H9 (cell line): ENCODE measurements around the gene GAL3ST1. TPM values are rescaled to one million over a fixed set of nuclear protein-coding genes. Genes with fewer than 3 reads are reported as not detected.

Experiments used
- DNase-seq: peaks from one replicate; pipeline ENCODE4 v3.0.0-alpha.2; 2017
- H2AFZ ChIP-seq: one replicate; pipeline ENCODE4 v1.6.1; 2013; ENCODE audit warnings: mild to moderate bottlenecking, low read length, control low read depth, moderate library complexity
- H2AK5ac ChIP-seq: 2 replicates; pipeline ENCODE4 v1.6.1; 2013; ENCODE audit warnings: low read length, control low read depth, mixed read lengths; ENCODE audit not compliant: insufficient read length
- H2BK120ac ChIP-seq: one replicate; pipeline ENCODE4 v1.6.1; 2013; ENCODE audit warnings: low read depth, mild to moderate bottlenecking, low read length, control low read depth, inconsistent platforms; ENCODE audit not compliant: poor library complexity, severe bottlenecking
- H2BK12ac ChIP-seq: 2 replicates; pipeline ENCODE4 v1.6.1; 2013; ENCODE audit warnings: low read length, control low read depth, mixed read lengths, low read depth; ENCODE audit not compliant: insufficient read length
- H2BK15ac ChIP-seq: 2 replicates; pipeline ENCODE4 v1.6.1; 2013; ENCODE audit warnings: low read depth, low read length, control low read depth
- H2BK20ac ChIP-seq: one replicate; pipeline ENCODE4 v1.6.1; 2013; ENCODE audit warnings: low read depth, mild to moderate bottlenecking, low read length, control low read depth, inconsistent platforms; ENCODE audit not compliant: poor library complexity, severe bottlenecking
- H2BK5ac ChIP-seq: 2 replicates; pipeline ENCODE4 v1.6.1; 2013; ENCODE audit warnings: low read length, control low read depth, mixed read lengths; ENCODE audit not compliant: insufficient read length
- H3K14ac ChIP-seq: 2 replicates; pipeline ENCODE4 v1.6.1; 2013; ENCODE audit warnings: low read length, control low read depth; ENCODE audit not compliant: insufficient read depth
- H3K18ac ChIP-seq: 2 replicates; pipeline ENCODE4 v1.6.1; 2013; ENCODE audit warnings: low read depth, mild to moderate bottlenecking, mixed read lengths, low read length, control low read depth; ENCODE audit not compliant: insufficient read length
- H3K23ac ChIP-seq: 2 replicates; pipeline ENCODE4 v1.6.1; 2013; ENCODE audit warnings: low read length, control low read depth, mixed read lengths, low read depth; ENCODE audit not compliant: insufficient read length
- H3K23me2 ChIP-seq: 2 replicates; pipeline ENCODE4 v1.6.1; 2013; ENCODE audit warnings: low read depth, mild to moderate bottlenecking, mixed read lengths, low read length, control low read depth; ENCODE audit not compliant: insufficient read length, poor library complexity, severe bottlenecking
- H3K27ac ChIP-seq: 2 replicates; pipeline ENCODE4 v1.5.1; 2013; ENCODE audit warnings: low read length, control low read depth, mixed read lengths, low read depth; ENCODE audit not compliant: insufficient read length
- H3K27me3 ChIP-seq: 2 replicates; pipeline ENCODE4 v1.6.1; 2013; ENCODE audit warnings: low read length, control low read depth, inconsistent platforms; ENCODE audit not compliant: insufficient read depth
- H3K4ac ChIP-seq: 2 replicates; pipeline ENCODE4 v1.6.1; 2013; ENCODE audit warnings: low read depth, mild to moderate bottlenecking, control low read depth, inconsistent platforms, low read length, moderate library complexity
- H3K4me1 ChIP-seq: 2 replicates; pipeline ENCODE4 v1.6.1; 2013; ENCODE audit warnings: low read length, control low read depth, inconsistent platforms; ENCODE audit not compliant: insufficient read depth
- H3K4me2 ChIP-seq: 2 replicates; pipeline ENCODE4 v1.6.1; 2013; ENCODE audit warnings: low read length, control low read depth, mixed read lengths; ENCODE audit not compliant: insufficient read length, insufficient read depth
- H3K56ac ChIP-seq: 2 replicates; pipeline ENCODE4 v1.6.1; 2013; ENCODE audit warnings: low read depth, mild to moderate bottlenecking, mixed read lengths, low read length, control low read depth; ENCODE audit not compliant: insufficient read length
- H3K79me1 ChIP-seq: 2 replicates; pipeline ENCODE4 v1.6.1; 2013; ENCODE audit warnings: low read depth, mild to moderate bottlenecking, moderate library complexity, low read length, control low read depth, inconsistent platforms; ENCODE audit not compliant: insufficient read depth, poor library complexity, severe bottlenecking
- H3K79me2 ChIP-seq: 2 replicates; pipeline ENCODE4 v1.6.1; 2013; ENCODE audit warnings: low read length, control low read depth, inconsistent platforms; ENCODE audit not compliant: insufficient read depth
- H3K9ac ChIP-seq: 2 replicates; pipeline ENCODE4 v1.6.1; 2013; ENCODE audit warnings: low read length, control low read depth, mixed read lengths; ENCODE audit not compliant: insufficient read length; ENCODE audit errors: extremely low read depth
- H3K9me3 ChIP-seq: one replicate; pipeline ENCODE4 v1.6.1; 2013; ENCODE audit warnings: low read depth, low read length, inconsistent platforms; ENCODE audit not compliant: control insufficient read depth
- H3T11ph ChIP-seq: one replicate; pipeline ENCODE4 v1.6.1; 2013; ENCODE audit warnings: mild to moderate bottlenecking, low read length, control low read depth, inconsistent platforms
- H4K20me1 ChIP-seq: one replicate; pipeline ENCODE4 v1.6.1; 2013; ENCODE audit not compliant: control insufficient read depth, insufficient read length, insufficient read depth
- H4K5ac ChIP-seq: 2 replicates; pipeline ENCODE4 v1.6.1; 2013; ENCODE audit warnings: low read depth, mild to moderate bottlenecking, mixed read lengths, low read length, control low read depth; ENCODE audit not compliant: insufficient read length
- H4K8ac ChIP-seq: replicated peaks from 2 replicates; pipeline ENCODE4 v1.6.1; 2013; ENCODE audit warnings: low read length, control low read depth, mixed read lengths, low read depth; ENCODE audit not compliant: insufficient read length
- H4K91ac ChIP-seq: 2 replicates; pipeline ENCODE4 v1.6.1; 2013; ENCODE audit warnings: low read depth, mild to moderate bottlenecking, moderate library complexity, mixed read lengths, low read length, control low read depth; ENCODE audit not compliant: insufficient read length
- H3K27ac Mint-ChIP-seq, 3 experiments: 2 replicates in 2 of 3; 3 replicates in 1 of 3; pipeline ENCODE4 v1.8.0; 2020 to 2021; ENCODE audit warnings: mixed read lengths in 3 of 3, mild to moderate bottlenecking in 1 of 3, moderate library complexity in 1 of 3
- H3K27me3 Mint-ChIP-seq: 2 replicates; pipeline ENCODE4 v1.8.0; 2021; ENCODE audit warnings: low read depth, mild to moderate bottlenecking, moderate library complexity, mixed read lengths
- H3K36me3 Mint-ChIP-seq, 3 experiments: 2 replicates in 2 of 3; 3 replicates in 1 of 3; pipeline ENCODE4 v1.8.0; 2020 to 2021; ENCODE audit warnings: low read depth in 3 of 3, mixed read lengths in 3 of 3; ENCODE audit not compliant: insufficient read depth in 1 of 3
- H3K4me1 Mint-ChIP-seq, 2 experiments: 2 replicates each; pipeline ENCODE4 v1.8.0; 2020; ENCODE audit warnings: mixed read lengths in 2 of 2
- H3K4me3 Mint-ChIP-seq, 2 experiments: 2 replicates in 1 of 2; 3 replicates in 1 of 2; pipeline ENCODE4 v1.8.0; 2020 to 2021; ENCODE audit warnings: mild to moderate bottlenecking in 2 of 2, mixed read lengths in 2 of 2, moderate library complexity in 1 of 2
- H3K9me3 Mint-ChIP-seq, 2 experiments: 2 replicates in 1 of 2; 3 replicates in 1 of 2; pipeline ENCODE4 v1.8.0; 2020; ENCODE audit warnings: mild to moderate bottlenecking in 2 of 2, mixed read lengths in 2 of 2, moderate library complexity in 1 of 2
- CTCF ChIP-seq: fragments of 200-600 bp; sonication (generic); conservative IDR thresholded peaks from 3 replicates; pipeline ENCODE4 v1.8.0; 2021; ENCODE audit warnings: antibody characterized with exemption, mild to moderate bottlenecking
- WGBS: extraction: QIAGEN DNeasy Blood & Tissue Kit; methylation state at CpG from one replicate; pipeline ENCODE4 v1.1.7; 2013; ENCODE audit warnings: missing lambda C conversion rate, low lambda C conversion rate, mixed read lengths; ENCODE audit not compliant: insufficient read length; ENCODE audit errors: extremely low coverage; 5-methylcytosine and 5-hydroxymethylcytosine counted together
- total RNA-seq: library from RNA; stranded (reverse); gene quantifications from 2 replicates; pipeline ENCODE4 v1.2.1, GENCODE V29; 2021

Gene GAL3ST1
- total RNA-seq, 1 experiment from 2014 or later = 5.1 TPM

- no peaks in the 10 kb centered on the region for H3K4me1 ChIP-seq
- H4K5ac ChIP-seq = no peak overlapping the region
- no peak overlapping the region for H3K23ac ChIP-seq
- H2BK12ac ChIP-seq = no peak overlapping the region
- no peak overlapping the region for H2BK15ac ChIP-seq
- no peak overlapping the region for H2BK20ac ChIP-seq
- no peak for DNase-seq
- H3K79me1 ChIP-seq = no peaks in the 10 kb centered on the region
- Mint-ChIP-seq H3K36me3 (no peaks in the 10 kb centered on the region), H3K4me1 (peaks cover 0 to 2% of the 10 kb centered on the region in 2 experiments; a peak in 1 of 4 replicates), H3K9me3 (peaks cover 3 to 5% of the 10 kb centered on the region in 2 experiments; a peak in 2 of 5 replicates), H3K4me3 (no peak overlapping the region), H3K27me3 (peaks cover 5% of the 10 kb centered on the region), H3K27ac (no peak overlapping the region; a peak in 1 of 7 replicates)
- no peak overlapping the region for H3K56ac ChIP-seq
- H3K14ac ChIP-seq = no peak overlapping the region
- no peak overlapping the region for H4K8ac ChIP-seq
- H3K27me3 ChIP-seq = no peaks in the 10 kb centered on the region
- H2AK5ac ChIP-seq = no peak overlapping the region
- TF ChIP-seq CTCF = no peak
- H2AFZ ChIP-seq = no peak overlapping the region
- H2BK5ac ChIP-seq = no peak overlapping the region
- no peak overlapping the region for H4K91ac ChIP-seq
- H3K27ac ChIP-seq = no peak overlapping the region
- no peaks in the 10 kb centered on the region for H3K9me3 ChIP-seq
- no peak overlapping the region for H2BK120ac ChIP-seq
- H3T11ph ChIP-seq = no peak overlapping the region
- WGBS = no CpG with 5 or more reads among the region's 4 CpGs
- H3K23me2 ChIP-seq = no peaks in the 10 kb centered on the region
- H3K9ac ChIP-seq = no peak overlapping the region
- H4K20me1 ChIP-seq = no peaks in the 10 kb centered on the region
- no peak overlapping the region for H3K4ac ChIP-seq
- H3K18ac ChIP-seq = no peak overlapping the region
- H3K79me2 ChIP-seq = no peaks in the 10 kb centered on the region
- H3K4me2 ChIP-seq = no peak overlapping the region
Measured at GRCh38 chr22:30514252-30514651, 60.2 kb downstream of the GAL3ST1 start.
